NCI-H526 treated with DMSO at 0.1 percent for 48 hours (cell line): ENCODE measurements around the gene ANKK1.
A peak's percentile ranks its signal among the peaks of the same experiment; 100 is the strongest.

Experiments used
- DNase-seq: peaks from one replicate; lab custom pipeline; 2025; lab: John Stamatoyannopoulos, UW

ANKK1 gene

GRCh38 chr11:113387605-113388211 lies at the start of gene ANKK1:
Gene ANKK1 (plus strand): TSS chr11:113387779. CDS start chr11:113387885, 106 bp downstream.
- DNase-seq, result no peak

GRCh38 chr11:113338730-113339129 lies 48.8 kb upstream of the ANKK1 start:
- no peak for DNase-seq

GRCh38 chr11:113339929-113340589 lies 47.5 kb upstream of the ANKK1 start:
- DNase-seq, result no peak

- DNase-seq, result no peak
These were observed 46.0 kb upstream of the ANKK1 start for GRCh38 chr11:113341388-113342165.

GRCh38 chr11:113345978-113346377 lies 41.6 kb upstream of the ANKK1 start:
- no peak for DNase-seq

- DNase-seq, result no peak
These were observed 38.1 kb upstream of the ANKK1 start for GRCh38 chr11:113349528-113349927.

- DNase-seq, result no peak
These were observed 37.1 kb upstream of the ANKK1 start for GRCh38 chr11:113350336-113351067.

GRCh38 chr11:113351068-113351450 lies 36.5 kb upstream of the ANKK1 start:
- DNase-seq, result no peak

- DNase-seq, result no peak
These were observed 36.1 kb upstream of the ANKK1 start for GRCh38 chr11:113351480-113351879.

- DNase-seq, result no peak
These were observed 31.4 kb upstream of the ANKK1 start for GRCh38 chr11:113356203-113356602.

- no peak for DNase-seq
These were observed 24.2 kb upstream of the ANKK1 start for GRCh38 chr11:113363406-113363805.

- DNase-seq, result no peak
These were observed 23.5 kb upstream of the ANKK1 start for GRCh38 chr11:113363996-113364641.

- DNase-seq, result no peak
These were observed 21.7 kb upstream of the ANKK1 start for GRCh38 chr11:113365895-113366294.

GRCh38 chr11:113369411-113369810 lies 18.2 kb upstream of the ANKK1 start:
- DNase-seq, result no peak

- DNase-seq, result no peak
These were observed 16.9 kb upstream of the ANKK1 start for GRCh38 chr11:113370634-113371033.

GRCh38 chr11:113372309-113372708 lies 15.3 kb upstream of the ANKK1 start:
- DNase-seq, result peak; percentile 54

- DNase-seq, result no peak
These were observed 14.3 kb upstream of the ANKK1 start for GRCh38 chr11:113373306-113373705.

GRCh38 chr11:113373981-113374560 lies 13.5 kb upstream of the ANKK1 start:
- no peak for DNase-seq

- DNase-seq, result no peak
These were observed 12.2 kb upstream of the ANKK1 start for GRCh38 chr11:113375402-113375801.

GRCh38 chr11:113376156-113376555 lies 11.4 kb upstream of the ANKK1 start:
- DNase-seq, result no peak

- peak; percentile 59 for DNase-seq
These were observed 9.7 kb upstream of the ANKK1 start for GRCh38 chr11:113377681-113378412.
